WTC11 (cell line): Measurements from ENCODE around the gene RAB3B. TPM values are rescaled to one million over a fixed set of nuclear protein-coding genes. Genes with fewer than 3 reads are reported as not detected.
A peak's percentile ranks its signal among the peaks of the same experiment; 100 is the strongest.

Experiments
- ATAC-seq: fragments of 200-7000 bp; cut with Tn5 transposase; 2 replicates; pipeline ENCODE4 v1.10.0; 2021; ENCODE audit warnings: mild to moderate bottlenecking, moderate library complexity
- CTCF ChIA-PET: fragments of 300-600 bp; sonication (Branson Sonifier 250); formaldehyde crosslinking; loops from one replicate; lab custom pipeline; 2021; ENCODE audit warnings: antibody characterized with exemption; lab: Charles Lee
- POLR2A ChIA-PET: fragments of 350-600 bp; sonication (Branson Sonifier 250); formaldehyde crosslinking; loops from one replicate; lab custom pipeline; 2021; ENCODE audit warnings: antibody characterized with exemption; lab: Charles Lee
- DNase-seq: peaks from one replicate; pipeline ENCODE4 v3.0.0; 2021; ENCODE audit warnings: low spot score
- H3K27ac Mint-ChIP-seq: 2 replicates; pipeline ENCODE4 v1.8.0; 2021; ENCODE audit warnings: mixed read lengths
- H3K27me3 Mint-ChIP-seq: 2 replicates; pipeline ENCODE4 v1.8.0; 2021; ENCODE audit warnings: low read depth, mild to moderate bottlenecking, moderate library complexity, mixed read lengths
- H3K36me3 Mint-ChIP-seq: 2 replicates; pipeline ENCODE4 v1.8.0; 2021; ENCODE audit warnings: mixed read lengths
- H3K4me1 Mint-ChIP-seq: 2 replicates; pipeline ENCODE4 v1.8.0; 2022; ENCODE audit warnings: mixed read lengths
- H3K4me3 Mint-ChIP-seq: 2 replicates; pipeline ENCODE4 v1.8.0; 2021; ENCODE audit warnings: mild to moderate bottlenecking, moderate library complexity, mixed read lengths
- H3K9me3 Mint-ChIP-seq: 2 replicates; pipeline ENCODE4 v1.8.0; 2021; ENCODE audit warnings: mixed read lengths
- FOXP1 ChIP-seq: sonication (generic); formaldehyde crosslinking; IDR thresholded peaks from 2 replicates; pipeline ENCODE4 v1.8.0; 2022; ENCODE audit warnings: missing genetic modification reagents, mild to moderate bottlenecking, moderate library complexity, borderline replicate concordance
- GRHL2 ChIP-seq: fragments of 250-450 bp; sonication (Bioruptor Pico); IDR thresholded peaks from 2 replicates; pipeline ENCODE4 v1.8.0; 2022; ENCODE audit warnings: mild to moderate bottlenecking, moderate library complexity; ENCODE audit not compliant: insufficient replicate concordance, severe bottlenecking
- MXD4 ChIP-seq: fragments of 250-450 bp; sonication (Bioruptor Pico); IDR thresholded peaks from 2 replicates; pipeline ENCODE4 v1.8.0; 2021; ENCODE audit warnings: mild to moderate bottlenecking, moderate library complexity, borderline replicate concordance
- RELA ChIP-seq: sonication (generic); formaldehyde crosslinking; IDR thresholded peaks from 2 replicates; pipeline ENCODE4 v1.8.1; 2022; ENCODE audit warnings: missing genetic modification reagents, mild to moderate bottlenecking, borderline replicate concordance
- ZBTB21 ChIP-seq: sonication (generic); formaldehyde crosslinking; IDR thresholded peaks from 2 replicates; pipeline ENCODE4 v1.8.1; 2023; ENCODE audit warnings: mild to moderate bottlenecking, missing genetic modification reagents, borderline replicate concordance
- ZNF671 ChIP-seq: fragments of 250-450 bp; sonication (Bioruptor Pico); IDR thresholded peaks from 2 replicates; pipeline ENCODE4 v1.8.0; 2021; ENCODE audit warnings: mild to moderate bottlenecking
- total RNA-seq: library from RNA; stranded (reverse); gene quantifications from 3 replicates; pipeline ENCODE4 v1.2.3, GENCODE V29; 2021
- TF ChIP-seq, protein P1 (sequence below): fragments of 250-450 bp; sonication (Bioruptor Pico); IDR thresholded peaks from 2 replicates; pipeline ENCODE4 v1.9.0; 2021; ENCODE audit warnings: mild to moderate bottlenecking
- TF ChIP-seq, protein P2 (sequence below): sonication (generic); formaldehyde crosslinking; IDR thresholded peaks from 2 replicates; pipeline ENCODE4 v1.8.1; 2022; ENCODE audit warnings: mild to moderate bottlenecking, missing genetic modification reagents, moderate library complexity, borderline replicate concordance
- TF ChIP-seq, protein P3 (sequence below): sonication (generic); formaldehyde crosslinking; IDR thresholded peaks from 2 replicates; pipeline ENCODE4 v1.8.0; 2023; ENCODE audit warnings: mild to moderate bottlenecking, missing genetic modification reagents
- TF ChIP-seq, protein P4 (sequence below): sonication (generic); formaldehyde crosslinking; IDR thresholded peaks from 2 replicates; pipeline ENCODE4 v1.8.1; 2023; ENCODE audit warnings: mild to moderate bottlenecking, moderate library complexity, missing genetic modification reagents

The RAB3B gene
- total RNA-seq, 1 experiment from 2014 or later = 36.9 TPM

DNA sequence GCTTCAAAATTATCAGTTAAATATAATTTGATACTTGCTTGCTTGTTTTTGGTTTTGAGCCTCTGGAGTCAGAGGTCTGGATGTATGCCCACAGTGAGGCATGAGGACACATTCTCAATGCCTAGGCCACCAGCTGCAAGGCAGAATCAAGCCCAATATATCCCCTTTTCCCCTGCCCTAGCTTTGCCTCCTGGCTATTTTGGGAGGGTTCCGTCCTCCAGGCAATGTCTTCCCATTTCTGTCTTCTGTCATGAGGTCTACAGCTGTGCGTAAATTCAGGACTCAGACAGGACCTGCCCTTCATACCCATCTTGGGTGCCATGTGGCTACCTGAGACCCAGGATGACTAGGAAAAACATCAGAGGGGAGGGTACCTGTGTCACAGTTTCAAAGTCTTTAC, 131.2 kb downstream of the RAB3B start:
- POLR2A ChIA-PET = no interaction called here

DNA sequence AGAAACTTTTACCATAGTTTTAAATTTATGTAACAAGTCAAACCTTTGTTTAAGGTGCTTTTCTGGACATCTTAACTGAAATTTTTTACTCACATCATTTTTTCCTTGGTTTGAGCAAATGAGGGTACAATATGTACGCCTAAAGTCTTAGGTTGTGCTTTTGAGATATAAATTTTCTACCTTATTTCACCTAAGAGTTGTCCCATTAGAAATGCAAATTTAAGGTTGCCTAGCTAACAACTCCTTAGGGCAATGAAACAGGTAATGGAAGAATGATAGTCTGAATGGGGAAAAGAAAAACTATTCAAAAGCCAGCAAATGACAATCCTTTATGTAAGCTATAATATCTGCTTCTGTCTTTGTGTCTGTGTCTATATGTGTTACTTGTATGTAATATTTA, 131.6 kb downstream of the RAB3B start:
- no peaks in the 10 kb centered on the region for H3K9me3 Mint-ChIP-seq
- peak overlapping the region; percentile 98 for H3K27ac Mint-ChIP-seq
- peaks cover 51% of the 10 kb centered on the region for H3K4me1 Mint-ChIP-seq
- TF ChIP-seq RELA (CRISPR knock-in tag) (no peak), GRHL2 (no peak), MXD4 (no peak), FOXP1 (CRISPR knock-in tag) (no peak)
- TF ChIP-seq, protein P1, sequence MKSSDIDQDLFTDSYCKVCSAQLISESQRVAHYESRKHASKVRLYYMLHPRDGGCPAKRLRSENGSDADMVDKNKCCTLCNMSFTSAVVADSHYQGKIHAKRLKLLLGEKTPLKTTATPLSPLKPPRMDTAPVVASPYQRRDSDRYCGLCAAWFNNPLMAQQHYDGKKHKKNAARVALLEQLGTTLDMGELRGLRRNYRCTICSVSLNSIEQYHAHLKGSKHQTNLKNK = no peak
- TF ChIP-seq, protein P2, sequence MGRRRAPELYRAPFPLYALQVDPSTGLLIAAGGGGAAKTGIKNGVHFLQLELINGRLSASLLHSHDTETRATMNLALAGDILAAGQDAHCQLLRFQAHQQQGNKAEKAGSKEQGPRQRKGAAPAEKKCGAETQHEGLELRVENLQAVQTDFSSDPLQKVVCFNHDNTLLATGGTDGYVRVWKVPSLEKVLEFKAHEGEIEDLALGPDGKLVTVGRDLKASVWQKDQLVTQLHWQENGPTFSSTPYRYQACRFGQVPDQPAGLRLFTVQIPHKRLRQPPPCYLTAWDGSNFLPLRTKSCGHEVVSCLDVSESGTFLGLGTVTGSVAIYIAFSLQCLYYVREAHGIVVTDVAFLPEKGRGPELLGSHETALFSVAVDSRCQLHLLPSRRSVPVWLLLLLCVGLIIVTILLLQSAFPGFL (CRISPR knock-in tag) = no peak
- TF ChIP-seq, protein P3, sequence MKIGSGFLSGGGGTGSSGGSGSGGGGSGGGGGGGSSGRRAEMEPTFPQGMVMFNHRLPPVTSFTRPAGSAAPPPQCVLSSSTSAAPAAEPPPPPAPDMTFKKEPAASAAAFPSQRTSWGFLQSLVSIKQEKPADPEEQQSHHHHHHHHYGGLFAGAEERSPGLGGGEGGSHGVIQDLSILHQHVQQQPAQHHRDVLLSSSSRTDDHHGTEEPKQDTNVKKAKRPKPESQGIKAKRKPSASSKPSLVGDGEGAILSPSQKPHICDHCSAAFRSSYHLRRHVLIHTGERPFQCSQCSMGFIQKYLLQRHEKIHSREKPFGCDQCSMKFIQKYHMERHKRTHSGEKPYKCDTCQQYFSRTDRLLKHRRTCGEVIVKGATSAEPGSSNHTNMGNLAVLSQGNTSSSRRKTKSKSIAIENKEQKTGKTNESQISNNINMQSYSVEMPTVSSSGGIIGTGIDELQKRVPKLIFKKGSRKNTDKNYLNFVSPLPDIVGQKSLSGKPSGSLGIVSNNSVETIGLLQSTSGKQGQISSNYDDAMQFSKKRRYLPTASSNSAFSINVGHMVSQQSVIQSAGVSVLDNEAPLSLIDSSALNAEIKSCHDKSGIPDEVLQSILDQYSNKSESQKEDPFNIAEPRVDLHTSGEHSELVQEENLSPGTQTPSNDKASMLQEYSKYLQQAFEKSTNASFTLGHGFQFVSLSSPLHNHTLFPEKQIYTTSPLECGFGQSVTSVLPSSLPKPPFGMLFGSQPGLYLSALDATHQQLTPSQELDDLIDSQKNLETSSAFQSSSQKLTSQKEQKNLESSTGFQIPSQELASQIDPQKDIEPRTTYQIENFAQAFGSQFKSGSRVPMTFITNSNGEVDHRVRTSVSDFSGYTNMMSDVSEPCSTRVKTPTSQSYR (CRISPR knock-in tag) = no peak
- DNase-seq (no peak), ATAC-seq (peak; percentile 45; the same call in 1 of the 2 replicates)
- H3K36me3 Mint-ChIP-seq = peaks cover 14% of the 10 kb centered on the region
- CTCF ChIA-PET = interaction anchor here (0.6 to 1.1 kb wide), 2 partner anchors 13 to 67 kb away, joined by 3 to 4 read pairs; no protein-coding TSS in a partner anchor
- no peaks in the 10 kb centered on the region for H3K27me3 Mint-ChIP-seq
- H3K4me3 Mint-ChIP-seq = peak overlapping the region; percentile 42
- POLR2A ChIA-PET = interaction anchor here (0.7 kb wide), 1 partner anchor 152 kb away, joined by 3 read pairs; no protein-coding TSS in a partner anchor

More for the DNA sequence above, 131.2 kb downstream of the RAB3B start:
- DNase-seq = no peak
- Mint-ChIP-seq H3K27me3 (no peaks in the 10 kb centered on the region), H3K4me3 (peak overlapping the region; percentile 42), H3K36me3 (peaks cover 12% of the 10 kb centered on the region), H3K4me1 (peaks cover 51% of the 10 kb centered on the region), H3K9me3 (no peaks in the 10 kb centered on the region), H3K27ac (peak overlapping the region; percentile 98)
- ATAC-seq = peak; percentile 31; the same call in 1 of the 2 replicates
- TF ChIP-seq, protein P4, sequence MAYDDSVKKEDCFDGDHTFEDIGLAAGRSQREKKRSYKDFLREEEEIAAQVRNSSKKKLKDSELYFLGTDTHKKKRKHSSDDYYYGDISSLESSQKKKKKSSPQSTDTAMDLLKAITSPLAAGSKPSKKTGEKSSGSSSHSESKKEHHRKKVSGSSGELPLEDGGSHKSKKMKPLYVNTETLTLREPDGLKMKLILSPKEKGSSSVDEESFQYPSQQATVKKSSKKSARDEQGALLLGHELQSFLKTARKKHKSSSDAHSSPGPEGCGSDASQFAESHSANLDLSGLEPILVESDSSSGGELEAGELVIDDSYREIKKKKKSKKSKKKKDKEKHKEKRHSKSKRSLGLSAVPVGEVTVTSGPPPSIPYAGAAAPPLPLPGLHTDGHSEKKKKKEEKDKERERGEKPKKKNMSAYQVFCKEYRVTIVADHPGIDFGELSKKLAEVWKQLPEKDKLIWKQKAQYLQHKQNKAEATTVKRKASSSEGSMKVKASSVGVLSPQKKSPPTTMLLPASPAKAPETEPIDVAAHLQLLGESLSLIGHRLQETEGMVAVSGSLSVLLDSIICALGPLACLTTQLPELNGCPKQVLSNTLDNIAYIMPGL (CRISPR knock-in tag) = no peak
- no peak for TF ChIP-seq ZBTB21 (CRISPR knock-in tag)
- no peak for TF ChIP-seq ZNF671 (CRISPR knock-in tag)
- CTCF ChIA-PET = interaction anchor here (0.5 to 1.1 kb wide), 2 partner anchors 67 to 552 kb away, joined by 3 to 4 read pairs; no protein-coding TSS in a partner anchor

Other genes with a start within 250 kb of the RAB3B start
- gene NRDC, start 112.0 kb downstream of the RAB3B start, total RNA-seq = 172 to 201 TPM (median 179 TPM) in 3 replicates
- 9.4 to 10.1 TPM (median 9.9 TPM) in 3 replicates for gene KTI12, start 43.1 kb upstream of the RAB3B start, total RNA-seq
- gene TXNDC12, start 64.5 kb upstream of the RAB3B start, total RNA-seq = 80.6 to 89.2 TPM (median 80.9 TPM) in 3 replicates
- 74.7 to 89.4 TPM (median 79.0 TPM) in 3 replicates for gene BTF3L4, start 65.6 kb upstream of the RAB3B start, total RNA-seq
- 19.2 to 20.1 TPM (median 19.6 TPM) in 3 replicates for gene ZFYVE9, start 151.4 kb upstream of the RAB3B start, total RNA-seq